ENCODE data around the gene GSTT4.
"Not testable (repeated sequence)": the region's sequence is repeated elsewhere in the genome, so short reads cannot be mapped to it uniquely, and the experiment has no call there.

- TF ChIP-seq, protein P1, sequence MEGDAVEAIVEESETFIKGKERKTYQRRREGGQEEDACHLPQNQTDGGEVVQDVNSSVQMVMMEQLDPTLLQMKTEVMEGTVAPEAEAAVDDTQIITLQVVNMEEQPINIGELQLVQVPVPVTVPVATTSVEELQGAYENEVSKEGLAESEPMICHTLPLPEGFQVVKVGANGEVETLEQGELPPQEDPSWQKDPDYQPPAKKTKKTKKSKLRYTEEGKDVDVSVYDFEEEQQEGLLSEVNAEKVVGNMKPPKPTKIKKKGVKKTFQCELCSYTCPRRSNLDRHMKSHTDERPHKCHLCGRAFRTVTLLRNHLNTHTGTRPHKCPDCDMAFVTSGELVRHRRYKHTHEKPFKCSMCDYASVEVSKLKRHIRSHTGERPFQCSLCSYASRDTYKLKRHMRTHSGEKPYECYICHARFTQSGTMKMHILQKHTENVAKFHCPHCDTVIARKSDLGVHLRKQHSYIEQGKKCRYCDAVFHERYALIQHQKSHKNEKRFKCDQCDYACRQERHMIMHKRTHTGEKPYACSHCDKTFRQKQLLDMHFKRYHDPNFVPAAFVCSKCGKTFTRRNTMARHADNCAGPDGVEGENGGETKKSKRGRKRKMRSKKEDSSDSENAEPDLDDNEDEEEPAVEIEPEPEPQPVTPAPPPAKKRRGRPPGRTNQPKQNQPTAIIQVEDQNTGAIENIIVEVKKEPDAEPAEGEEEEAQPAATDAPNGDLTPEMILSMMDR (conservative IDR thresholded peaks at IDR 0.05; ENCODE audit: low read depth, low read length): not testable (repeated sequence)
- not testable (repeated sequence) for TF ChIP-seq EZH2 (IDR thresholded peaks at IDR 0.05; ENCODE audit: low read length, unreplicated experiment); EZH2phosphoT487 (IDR thresholded peaks at IDR 0.05; ENCODE audit: borderline replicate concordance, low read length)
These were observed 53.9 kb downstream of the GSTT4 start for GRCh38 chr22:23951383-23951782.
